GM10266 (cell line): ENCODE results near the gene ZYX.
A peak's percentile ranks its signal among the peaks of the same experiment; 100 is the strongest.

ENCODE experiments used
- DNase-seq: peaks from one replicate; pipeline ENCODE4 v3.0.0; 2012; ENCODE audit errors: extremely low spot score
- CTCF ChIP-seq: IDR thresholded peaks from 2 replicates; pipeline ENCODE4 v1.5.1; 2012; ENCODE audit warnings: mild to moderate bottlenecking, low read depth; ENCODE audit not compliant: control insufficient read depth, insufficient read depth; ENCODE audit errors: missing control alignments

Gene ZYX

GRCh38 chr7:143374561-143374960 is 6.6 kb upstream of the ZYX start:
- no peak for DNase-seq
- no peak for TF ChIP-seq CTCF

DNA sequence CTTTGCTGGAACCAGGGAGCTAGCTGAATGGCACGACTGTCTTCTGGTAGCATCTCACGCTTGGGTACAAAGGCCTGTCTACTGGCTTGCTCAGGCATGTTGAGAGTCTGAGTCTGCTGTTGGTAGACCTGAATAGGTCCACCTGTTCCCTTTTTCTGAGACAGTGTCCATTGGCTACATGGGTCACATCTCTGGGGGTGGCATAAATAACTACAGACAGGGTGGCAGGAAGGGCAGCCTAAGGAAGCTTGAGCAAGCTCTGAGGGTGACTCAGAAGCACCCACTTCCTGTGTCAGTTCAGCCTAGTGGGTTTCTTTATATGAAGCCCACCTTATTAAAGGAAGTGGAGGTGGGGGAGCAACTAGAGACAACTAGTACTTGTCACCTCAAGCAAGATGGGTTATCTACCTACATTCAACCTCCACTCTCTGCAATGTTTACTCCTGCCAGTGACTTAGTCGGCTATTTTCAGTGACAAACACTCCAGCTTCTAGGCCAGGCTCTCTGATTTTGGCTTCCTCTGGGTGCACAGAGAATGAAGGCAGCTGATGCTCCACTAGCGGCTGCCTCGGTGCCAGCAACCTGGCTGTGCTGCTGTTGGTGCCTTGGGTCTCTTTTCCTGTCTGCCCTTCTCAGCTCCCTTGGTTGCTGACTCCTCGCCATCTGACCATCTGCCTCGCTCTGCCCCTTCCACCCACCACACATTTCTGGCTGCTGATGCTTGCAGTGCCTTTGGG is 5.7 kb upstream of the ZYX start:
- no peak for TF ChIP-seq CTCF
- no peak for DNase-seq

DNA sequence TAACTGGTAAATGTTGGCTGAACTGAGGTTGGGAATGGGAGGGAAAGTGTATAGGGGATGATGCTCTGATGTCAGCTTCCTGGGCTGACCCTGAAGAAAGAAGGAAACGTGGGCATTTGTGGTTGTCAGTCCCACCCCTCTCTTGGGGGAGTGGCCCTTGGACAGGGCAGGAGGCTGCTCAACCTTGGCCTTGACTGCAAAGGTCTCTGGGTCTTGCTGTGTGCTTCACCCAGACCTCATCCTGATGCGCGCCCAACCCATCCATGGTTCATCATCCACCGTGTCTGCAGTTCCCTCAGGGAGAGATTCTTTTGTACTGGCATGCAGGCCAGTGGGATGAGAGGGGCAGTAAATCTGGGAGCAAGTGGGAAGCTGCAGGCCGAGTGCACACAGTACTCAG is 4.7 kb upstream of the ZYX start:
- TF ChIP-seq CTCF = no peak
- DNase-seq = no peak

DNA sequence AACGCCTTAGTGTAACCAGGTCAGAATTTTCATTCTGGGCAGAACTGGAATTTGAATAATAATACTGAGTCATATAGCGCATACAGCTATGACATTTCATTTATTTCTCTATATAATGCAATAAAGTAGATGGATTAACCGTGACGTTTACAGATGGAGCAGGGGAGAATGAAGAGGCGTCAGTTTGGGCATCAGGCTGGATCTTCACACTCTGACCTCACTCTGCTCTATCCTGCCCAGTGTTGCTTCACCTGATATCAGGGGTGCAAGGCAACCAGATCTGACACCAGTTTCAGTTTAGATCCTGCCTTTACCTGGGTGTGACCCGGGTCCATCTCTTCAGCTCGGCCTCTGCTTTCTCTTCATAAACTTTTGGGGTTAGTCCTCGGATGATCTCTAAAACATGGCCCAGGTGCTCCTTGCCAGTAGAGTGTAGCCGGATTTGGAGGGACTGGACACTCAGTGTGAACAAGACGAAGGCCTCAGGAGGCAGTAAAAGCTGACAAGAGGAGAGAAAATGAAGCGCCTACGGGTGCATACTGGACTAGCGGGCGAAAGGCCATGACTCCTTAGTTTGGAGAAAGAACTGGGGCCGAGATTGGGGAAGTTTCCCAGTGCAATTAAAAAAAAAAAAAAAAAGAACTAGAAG is 1.4 kb upstream of the ZYX start:
- TF ChIP-seq CTCF = no peak
- no peak for DNase-seq

DNA sequence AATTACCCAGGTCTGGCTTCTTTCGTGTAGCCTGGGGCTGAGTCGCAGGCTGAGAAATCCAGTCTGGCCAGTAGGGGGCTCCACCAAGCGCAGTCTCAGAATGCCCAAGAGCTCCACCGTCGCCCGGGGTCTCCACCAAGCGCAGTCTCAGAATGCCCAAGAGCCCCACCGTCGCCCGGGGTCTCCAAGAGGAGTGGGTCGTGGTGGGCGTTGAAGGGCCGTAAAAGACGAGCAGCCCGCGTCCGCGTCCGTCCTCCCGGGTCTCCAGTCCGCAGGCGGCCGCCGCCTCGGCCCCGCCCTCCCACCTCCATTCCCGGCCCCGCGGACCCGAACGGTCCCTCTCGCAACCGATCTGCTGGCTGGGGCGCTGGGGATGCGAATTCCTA is 892 bp upstream of the ZYX start:
- TF ChIP-seq CTCF = peak; percentile 89
- peak; percentile 88 for DNase-seq

- DNase-seq = no peak
Measured at GRCh38 chr7:143381427-143382125, 431 bp downstream of the ZYX start.

More at GRCh38 chr7:143381427-143382125, 431 bp downstream of the ZYX start:
- no peak for TF ChIP-seq CTCF
